Measurements from ENCODE around the gene MB. TPM values are rescaled to one million over a fixed set of nuclear protein-coding genes. Genes with fewer than 3 reads are reported as not detected.

The MB gene
- polyA plus RNA-seq, 3 donors: not detected

- H3K36me3 Mint-ChIP-seq: peaks cover 14 to 16% of the 10 kb centered on the region in 2 donors
- H3K4me3 Mint-ChIP-seq: peak overlapping the region; percentile 100
- peaks cover 57% of the 10 kb centered on the region for H3K4me1 Mint-ChIP-seq
- Histone ChIP-seq H2AFZ (ENCODE audit: insufficient read depth, low read depth, low read length, poor library complexity, severe bottlenecking) (peak overlapping the region; percentile 93), H3K36me3 (replicated peaks in 1 of 2; ENCODE audit: control insufficient read depth in 1 of 2, insufficient read depth in 2 of 2, low read length in 2 of 2) (peaks cover 0 to 10% of the 10 kb centered on the region in 2 donors), H3K27ac (ENCODE audit: low read depth in 1 of 2, low read length in 2 of 2) (peak overlapping the region; percentile 92 to 98), H3K4me3 (replicated peaks in 1 of 3; ENCODE audit: low read depth in 2 of 3, low read length in 3 of 3) (peak overlapping the region; percentile 91 to 95 (median 93)), H3K9ac (ENCODE audit: insufficient read depth, low read length, poor library complexity, severe bottlenecking) (peak overlapping the region; percentile 89), H3K4me1 (ENCODE audit: control insufficient read depth in 1 of 2, insufficient read depth in 2 of 2, low read length in 2 of 2) (peaks cover 30 to 39% of the 10 kb centered on the region in 2 donors), H3K9me3 (replicated peaks in 1 of 2; ENCODE audit: control insufficient read depth in 1 of 2, insufficient read depth in 1 of 2, low read length in 2 of 2) (peaks cover 0 to 3% of the 10 kb centered on the region in 2 donors), H3K79me2 (ENCODE audit: insufficient read depth, low read length) (peaks cover 43% of the 10 kb centered on the region), H4K20me1 (ENCODE audit: insufficient read depth, low read length) (peaks cover 24% of the 10 kb centered on the region), H3K4me2 (replicated peaks; ENCODE audit: extremely low read depth, low read length, poor library complexity, severe bottlenecking) (peak overlapping the region; percentile 71), H3K27me3 (ENCODE audit: control insufficient read depth in 2 of 2, insufficient read depth in 2 of 2, low read length in 2 of 2) (no peaks in the 10 kb centered on the region)
- TF ChIP-seq CTCF (IDR thresholded peaks at IDR 0.05): no peak
- H3K27ac Mint-ChIP-seq: peak overlapping the region; percentile 85 to 100 (median 99)
- no peak for DNase-seq
- H3K9me3 Mint-ChIP-seq: peaks cover 0 to 7% (median 3%) of the 10 kb centered on the region in 7 donors
- no peaks in the 10 kb centered on the region for H3K27me3 Mint-ChIP-seq (ENCODE audit: low read depth in 3 of 3)
- intact Hi-C loops (cut with micrococcal nuclease): no loop called here
- WGBS (ENCODE audit: insufficient coverage): 47% methylated on average over 5 of the region's 7 CpGs
Observed at GRCh38 chr22:35649026-35649553, 32.0 kb upstream of the MB start.

GRCh38 chr22:35648066-35649025, 31.2 kb upstream of the MB start, which contains the start of gene APOL6:
TSS of gene APOL6 (plus strand) at chr22:35648446. CDS start at chr22:35656426, 7,980 bp downstream.
- 8% methylated on average over 17 of the region's 18 CpGs for WGBS (ENCODE audit: insufficient coverage)
- Histone ChIP-seq H3K36me3 (replicated peaks in 1 of 2; ENCODE audit: control insufficient read depth in 1 of 2, insufficient read depth in 2 of 2, low read length in 2 of 2) (peaks cover 0 to 5% of the 10 kb centered on the region in 2 donors), H3K4me1 (ENCODE audit: control insufficient read depth in 1 of 2, insufficient read depth in 2 of 2, low read length in 2 of 2) (peaks cover 30 to 39% of the 10 kb centered on the region in 2 donors), H3K4me3 (replicated peaks in 1 of 3; ENCODE audit: low read depth in 2 of 3, low read length in 3 of 3) (peak within 1 kb of the TSS; percentile 91 to 95 (median 93)), H3K9ac (ENCODE audit: insufficient read depth, low read length, poor library complexity, severe bottlenecking) (peak within 1 kb of the TSS; percentile 89), H3K27me3 (ENCODE audit: control insufficient read depth in 2 of 2, insufficient read depth in 2 of 2, low read length in 2 of 2) (no peaks in the 10 kb centered on the region), H3K27ac (ENCODE audit: low read depth in 1 of 2, low read length in 2 of 2) (peak within 1 kb of the TSS; percentile 92 to 98), H3K79me2 (ENCODE audit: insufficient read depth, low read length) (peaks cover 36% of the 10 kb centered on the region), H4K20me1 (ENCODE audit: insufficient read depth, low read length) (peaks cover 16% of the 10 kb centered on the region), H3K9me3 (replicated peaks in 1 of 2; ENCODE audit: control insufficient read depth in 1 of 2, insufficient read depth in 1 of 2, low read length in 2 of 2) (peaks cover 0 to 3% of the 10 kb centered on the region in 2 donors), H2AFZ (ENCODE audit: insufficient read depth, low read depth, low read length, poor library complexity, severe bottlenecking) (peak within 1 kb of the TSS; percentile 93), H3K4me2 (replicated peaks; ENCODE audit: extremely low read depth, low read length, poor library complexity, severe bottlenecking) (peak within 1 kb of the TSS; percentile 71)
- Mint-ChIP-seq H3K9me3 (peaks cover 0 to 7% (median 3%) of the 10 kb centered on the region in 7 donors), H3K27me3 (ENCODE audit: low read depth in 3 of 3) (peaks cover 0 to 1% (median 0%) of the 10 kb centered on the region in 3 donors), H3K36me3 (peaks cover 7 to 8% of the 10 kb centered on the region in 2 donors), H3K4me3 (peak within 1 kb of the TSS; percentile 100), H3K4me1 (peaks cover 51% of the 10 kb centered on the region), H3K27ac (peak within 1 kb of the TSS; percentile 88 to 100 (median 99))
- intact Hi-C loops (cut with micrococcal nuclease): no loop called here
- no peak for TF ChIP-seq CTCF (IDR thresholded peaks at IDR 0.05)
- DNase-seq: peak; percentile 66 to 81 (median 74)
